C1 segment of cervical spinal cord (tissue), 14 donors: ENCODE data around the gene THBS4.

ENCODE experiments used
- DNase-seq, 14 donors: peaks; one replicate each; lab custom pipeline; 2025; lab: John Stamatoyannopoulos, UW

The THBS4 gene

DNA sequence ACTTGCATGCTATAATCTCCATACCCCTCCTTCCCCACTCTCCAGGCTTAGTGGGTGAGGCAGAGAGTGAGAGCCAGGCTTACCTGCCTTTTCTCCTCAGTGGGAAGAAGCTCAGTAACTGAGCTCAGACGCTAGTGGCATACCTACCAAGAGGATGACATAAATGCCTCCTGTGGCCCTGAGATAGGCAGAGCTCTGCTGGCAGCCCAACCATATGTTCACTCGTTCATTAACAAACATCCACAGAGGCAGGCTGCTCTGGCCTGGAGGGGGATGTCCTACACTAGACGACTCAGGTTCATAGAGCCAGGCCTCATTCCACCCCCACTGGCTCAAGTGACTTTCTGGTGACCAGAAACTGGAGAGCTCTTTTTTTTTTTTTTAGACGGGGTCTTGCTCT, 81.3 kb downstream of the THBS4 start:
- no peak for DNase-seq

DNA sequence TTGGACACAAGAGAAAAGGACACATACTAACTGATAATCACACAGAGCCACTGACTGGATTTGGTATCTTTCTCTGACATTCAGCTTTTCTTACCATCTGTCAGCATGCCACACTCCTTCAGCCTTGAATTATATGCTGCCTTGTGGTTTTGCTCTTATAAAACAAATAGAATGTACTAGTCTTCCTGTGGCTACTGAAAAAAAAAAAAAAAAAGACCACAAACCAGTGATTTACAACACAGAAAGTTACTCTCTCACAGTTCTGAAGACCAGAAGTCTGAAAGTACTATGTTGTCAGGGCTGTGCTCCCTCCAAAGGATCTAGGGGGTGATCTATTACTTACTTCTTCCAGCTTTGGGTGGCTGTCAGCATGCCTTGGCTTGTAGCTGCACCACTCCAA, 82.3 kb downstream of the THBS4 start:
- DNase-seq = no peak

DNA sequence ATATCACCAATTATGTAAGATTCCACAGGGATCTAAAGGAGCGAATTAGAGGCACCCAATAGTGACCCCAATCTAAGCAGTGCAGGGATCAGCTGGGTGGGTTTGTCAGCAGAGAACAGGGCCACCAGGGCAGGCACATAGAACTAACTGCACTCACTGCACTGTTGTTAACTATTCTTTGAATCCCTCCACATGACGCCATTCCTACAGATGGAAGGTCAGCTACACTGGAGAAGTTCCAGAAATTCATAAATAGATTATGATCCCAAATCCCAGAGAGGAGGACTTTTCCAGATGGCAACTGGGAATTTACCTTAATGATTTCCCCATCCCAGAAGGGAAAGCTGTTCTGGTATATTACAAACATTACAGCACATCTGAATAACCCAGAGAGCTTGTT, 84.2 kb downstream of the THBS4 start:
- no peak for DNase-seq

DNA sequence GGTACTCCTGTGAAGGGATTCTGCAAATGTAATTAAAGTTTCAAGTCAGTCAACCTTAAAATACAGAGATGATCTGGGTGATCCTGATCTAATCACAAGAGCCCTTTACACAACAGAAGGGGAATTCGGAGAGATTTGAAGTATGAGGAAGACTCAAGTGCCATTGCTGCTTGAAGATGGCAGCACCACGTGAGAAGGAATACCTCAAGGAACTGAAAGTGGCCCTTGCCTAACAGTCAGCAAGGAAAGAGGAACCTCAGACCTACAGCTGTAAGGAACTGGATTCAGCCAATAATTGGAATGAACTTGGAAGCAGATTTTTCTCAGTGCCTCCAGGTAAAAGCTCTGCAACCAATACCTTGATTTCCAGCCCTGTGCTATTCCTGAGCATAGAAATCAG, 87.4 kb downstream of the THBS4 start:
- DNase-seq = peak in 2 of 14 donors; percentile 7 to 20

DNA sequence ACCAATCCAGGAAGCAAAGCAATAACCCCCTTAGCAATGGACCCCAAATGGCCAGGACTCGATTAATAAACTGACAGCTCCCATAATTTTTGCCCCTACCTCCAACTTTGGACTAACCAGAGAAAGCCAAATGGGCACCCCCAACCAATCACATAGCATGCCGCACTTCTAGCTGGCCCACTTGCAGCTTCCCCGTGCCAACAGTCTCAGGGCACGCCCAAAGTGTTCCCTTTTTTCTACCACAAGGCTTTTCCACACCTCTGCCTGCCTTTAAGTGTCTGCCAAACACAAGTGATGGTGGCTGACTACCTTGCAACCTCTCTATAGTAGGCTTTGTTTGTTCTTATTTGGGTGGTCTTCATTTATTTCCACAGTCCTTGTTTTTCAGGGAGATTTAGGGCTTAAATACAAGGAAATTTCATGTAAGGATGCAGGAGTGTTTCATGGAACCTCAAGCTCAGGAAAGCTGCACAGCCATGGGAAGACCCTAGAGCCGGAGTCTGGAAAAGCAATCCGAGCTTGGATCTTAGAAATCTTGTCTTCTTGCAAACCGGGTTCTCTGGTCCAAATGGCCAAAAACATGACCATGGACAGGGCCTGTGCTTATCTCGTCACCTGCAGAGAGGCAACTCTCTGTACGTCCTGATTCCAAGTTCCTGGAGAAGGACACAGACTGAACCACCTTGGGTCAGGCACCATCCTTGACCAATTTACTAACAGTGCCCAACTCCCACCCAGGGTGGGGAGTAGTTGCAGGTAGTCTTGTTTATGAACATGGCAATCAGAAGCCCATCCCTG, 89.2 kb downstream of the THBS4 start:
- no peak for DNase-seq

DNA sequence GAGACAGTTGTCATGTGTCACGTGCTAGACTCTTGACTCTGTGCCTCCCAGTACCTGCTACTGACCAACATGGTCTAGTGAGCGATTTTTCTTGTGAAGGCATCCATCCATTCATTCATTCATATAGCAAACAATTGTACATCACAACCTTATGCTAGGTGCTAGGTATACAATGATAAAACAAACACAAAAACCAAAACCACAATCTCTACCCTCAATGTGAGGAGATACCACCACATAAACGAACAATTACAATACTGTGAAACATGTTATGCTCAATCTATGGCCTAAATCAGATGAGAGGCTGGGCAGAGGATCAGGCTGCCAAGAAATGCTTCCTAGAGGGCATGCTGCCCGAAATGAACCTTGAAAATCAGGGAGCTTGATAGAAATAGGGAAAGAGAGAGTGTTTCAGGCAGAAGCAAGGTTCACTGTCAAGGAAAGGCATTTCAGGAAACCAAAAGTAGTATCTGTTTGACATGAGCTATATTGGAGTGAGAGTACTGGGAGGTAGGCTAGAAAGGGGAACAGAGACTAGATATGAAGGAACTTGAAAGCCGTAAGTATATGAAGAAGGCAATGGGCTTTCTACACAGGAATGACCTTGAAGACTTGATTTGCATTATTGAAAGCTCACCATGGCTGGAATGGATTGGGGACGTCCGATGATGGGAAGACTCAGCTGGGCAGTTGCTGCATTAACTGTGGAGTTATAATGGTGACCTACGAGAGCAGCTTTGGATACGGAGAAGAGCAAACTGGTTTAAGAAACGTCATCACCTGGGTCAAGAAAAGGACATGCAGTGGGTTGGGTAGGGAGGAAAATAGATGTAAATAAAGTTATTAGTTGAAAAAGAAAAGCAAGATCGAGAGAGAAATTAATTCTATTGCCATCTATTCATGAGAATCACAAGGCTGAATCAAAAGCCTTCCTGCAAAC, 90.1 kb downstream of the THBS4 start:
- no peak for DNase-seq

DNA sequence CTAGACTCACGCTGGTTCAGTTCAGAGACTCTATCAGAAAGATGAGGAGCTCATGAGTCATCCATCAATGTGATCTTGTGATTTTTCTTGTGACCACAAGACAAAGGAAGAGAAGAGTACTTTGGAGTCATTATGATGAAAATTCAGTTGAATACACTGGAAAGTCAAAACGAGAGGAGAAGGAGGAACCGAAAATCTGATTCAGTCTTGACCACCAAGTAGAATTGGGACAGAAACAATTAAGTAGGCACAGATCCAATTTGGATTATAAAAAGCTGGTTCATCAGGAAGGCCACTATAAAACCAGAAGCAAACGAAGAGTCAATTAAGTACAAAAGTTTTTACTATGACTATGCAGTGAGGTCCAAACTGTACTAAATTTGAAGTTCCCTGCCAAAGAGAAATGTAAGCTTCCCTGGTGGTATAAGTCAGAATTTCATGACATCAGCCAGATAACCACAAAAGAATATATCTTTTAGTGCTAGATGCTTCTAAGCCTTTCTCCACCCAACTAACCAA, 90.9 kb downstream of the THBS4 start:
- no peak for DNase-seq

DNA sequence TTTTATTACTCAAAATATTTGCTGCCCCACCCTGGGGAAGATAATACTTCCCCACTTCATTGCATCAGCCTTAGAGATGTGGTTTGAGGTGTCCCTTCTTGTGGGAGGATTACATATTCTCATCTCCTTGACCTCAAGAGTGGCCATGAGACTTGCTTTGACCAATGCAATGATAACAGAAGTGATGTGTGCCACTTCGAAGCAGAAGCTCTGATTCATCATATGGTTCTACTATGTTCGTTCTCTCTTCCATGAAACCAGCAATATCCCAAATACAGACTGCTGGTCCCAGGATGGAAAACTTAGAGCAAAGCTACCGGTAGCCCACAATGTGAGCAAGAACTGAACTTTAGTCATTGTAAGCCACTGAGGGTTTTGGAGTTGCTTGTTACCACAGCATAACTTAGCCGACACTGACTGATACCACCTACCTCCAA, 92.0 kb downstream of the THBS4 start:
- DNase-seq = no peak

DNA sequence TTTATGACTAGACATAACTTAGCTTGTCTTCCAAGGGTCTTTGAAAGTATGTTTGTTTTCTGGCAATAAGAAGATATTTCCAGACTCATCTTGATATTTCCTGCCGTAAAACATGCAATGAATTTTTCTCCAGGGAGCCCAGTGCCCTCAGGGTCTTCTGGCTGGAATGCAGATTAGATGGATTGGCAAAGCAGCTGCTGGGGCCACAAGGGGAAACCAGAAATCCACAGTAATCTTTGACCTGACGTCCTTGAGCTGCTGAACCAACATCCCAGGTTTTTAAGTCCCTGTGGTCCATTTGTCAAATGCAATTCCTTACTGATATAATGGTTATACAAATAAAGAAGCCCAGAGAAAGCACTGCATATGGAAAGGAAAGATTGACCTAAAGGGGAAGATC, 93.0 kb downstream of the THBS4 start:
- DNase-seq = no peak

DNA sequence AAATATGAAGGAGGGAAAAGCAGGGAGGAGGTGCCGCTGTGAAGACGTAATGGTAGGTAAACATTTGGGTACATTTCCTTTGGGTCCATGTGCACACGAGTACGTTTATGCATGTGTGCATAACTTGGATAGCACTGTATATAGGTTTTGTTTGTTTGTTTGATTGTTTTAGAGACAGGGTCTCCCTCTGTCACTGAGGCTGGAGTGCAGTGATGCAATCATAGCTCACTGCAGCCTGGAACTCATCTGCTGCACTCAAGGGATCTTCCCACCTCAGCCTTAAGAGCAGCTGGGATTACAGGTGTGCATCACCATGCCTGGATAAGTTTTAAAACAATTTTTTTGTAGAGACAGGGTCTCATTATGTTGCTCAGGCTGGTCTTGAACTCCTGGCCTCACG, 94.0 kb downstream of the THBS4 start:
- DNase-seq = no peak
